NCI-H2227 (cell line): ENCODE data around the gene ITGB5.

Source experiments
- DNase-seq: peaks from one replicate; lab custom pipeline; 2025; ENCODE audit not compliant: unreplicated experiment; lab: John Stamatoyannopoulos, UW

The ITGB5 gene

GRCh38 chr3:124896824-124897526 lies 9.8 kb upstream of the ITGB5 start:
- no peak for DNase-seq

GRCh38 chr3:124895756-124896155 lies 8.6 kb upstream of the ITGB5 start:
- DNase-seq = no peak

GRCh38 chr3:124893526-124893925 lies 6.4 kb upstream of the ITGB5 start:
- DNase-seq = no peak

- DNase-seq = no peak
These were observed 3.5 kb upstream of the ITGB5 start for GRCh38 chr3:124890573-124891190.

- DNase-seq = no peak
These were observed 1.6 kb upstream of the ITGB5 start for GRCh38 chr3:124888482-124889441.

GRCh38 chr3:124887932-124888298 lies 750 bp upstream of the ITGB5 start:
- DNase-seq = no peak

GRCh38 chr3:124886168-124887056 lies 753 bp downstream of the ITGB5 start:
- peak; percentile 38 for DNase-seq

- no peak for DNase-seq
These were observed 1.5 kb downstream of the ITGB5 start for GRCh38 chr3:124885466-124886167.

- no peak for DNase-seq
These were observed 2.6 kb downstream of the ITGB5 start for GRCh38 chr3:124884474-124885101.

- no peak for DNase-seq
These were observed 3.2 kb downstream of the ITGB5 start for GRCh38 chr3:124883766-124884473.

GRCh38 chr3:124882816-124883747 lies 4.1 kb downstream of the ITGB5 start:
- DNase-seq = no peak

GRCh38 chr3:124881976-124882697 lies 5.0 kb downstream of the ITGB5 start:
- DNase-seq = no peak

GRCh38 chr3:124879337-124879680 lies 7.9 kb downstream of the ITGB5 start:
- no peak for DNase-seq

GRCh38 chr3:124878561-124879336 lies 8.4 kb downstream of the ITGB5 start:
- DNase-seq = no peak

GRCh38 chr3:124877674-124878073 lies 9.5 kb downstream of the ITGB5 start:
- DNase-seq = no peak

- no peak for DNase-seq
These were observed 10.7 kb downstream of the ITGB5 start for GRCh38 chr3:124876401-124876878.

GRCh38 chr3:124873226-124873625 lies 13.9 kb downstream of the ITGB5 start:
- no peak for DNase-seq
